ENCODE results near the gene YPEL3. TPM values are rescaled to one million over a fixed set of nuclear protein-coding genes. Genes with fewer than 3 reads are reported as not detected.

The YPEL3 gene
- total RNA-seq, 2 donors from 2014 or later = 69.2 to 105 TPM

DNA sequence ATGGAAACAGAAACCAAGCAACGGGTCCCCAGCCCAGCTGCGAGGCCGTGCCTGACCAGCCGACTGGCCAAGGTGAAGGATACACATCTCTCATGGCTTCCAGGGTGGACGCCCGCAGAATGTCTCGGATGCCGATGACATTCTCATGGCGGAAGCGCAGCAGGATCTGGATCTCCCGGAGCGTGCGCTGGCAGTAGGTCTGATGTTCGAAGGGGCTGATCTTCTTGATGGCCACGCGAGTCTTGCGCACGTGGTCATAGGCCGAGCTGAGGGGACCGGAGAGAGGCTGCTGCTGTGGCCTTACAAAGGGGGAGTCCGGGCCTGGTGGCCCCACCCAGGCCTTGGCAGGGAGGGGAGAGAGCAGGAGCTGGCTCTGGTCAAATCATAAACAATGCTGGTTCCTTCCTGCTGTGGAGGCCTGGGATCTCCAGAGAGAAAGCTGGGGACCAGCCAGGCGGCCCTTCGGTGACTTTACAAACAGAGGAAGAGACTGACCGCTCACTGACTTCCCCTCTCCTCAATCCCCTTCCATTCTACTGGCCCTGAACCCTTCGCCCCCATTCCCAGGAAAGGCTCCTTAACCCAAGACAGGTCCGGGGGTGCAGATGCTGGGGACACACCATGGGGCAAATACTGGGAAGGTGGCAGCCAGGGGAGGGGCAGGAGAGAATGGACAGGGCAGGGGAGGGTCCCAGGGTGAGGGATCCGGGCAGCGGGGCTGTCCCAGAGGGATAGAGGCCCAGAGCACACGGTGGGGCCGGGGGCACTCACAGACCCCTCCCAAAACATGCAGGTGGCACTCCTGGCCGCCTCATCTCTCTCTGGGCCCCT, 25.9 kb upstream of the YPEL3 start:
- peaks cover 29% of the 10 kb centered on the region for H3K36me3 ChIP-seq
- peaks cover 7 to 26% of the 10 kb centered on the region in 2 donors for H3K4me1 ChIP-seq (ENCODE audit: control insufficient read depth in 1 of 2, low read depth in 2 of 2)
- H3K9me3 ChIP-seq = no peaks in the 10 kb centered on the region
- DNase-seq (ENCODE audit: low spot score) = no peak
- TF ChIP-seq, protein P1, sequence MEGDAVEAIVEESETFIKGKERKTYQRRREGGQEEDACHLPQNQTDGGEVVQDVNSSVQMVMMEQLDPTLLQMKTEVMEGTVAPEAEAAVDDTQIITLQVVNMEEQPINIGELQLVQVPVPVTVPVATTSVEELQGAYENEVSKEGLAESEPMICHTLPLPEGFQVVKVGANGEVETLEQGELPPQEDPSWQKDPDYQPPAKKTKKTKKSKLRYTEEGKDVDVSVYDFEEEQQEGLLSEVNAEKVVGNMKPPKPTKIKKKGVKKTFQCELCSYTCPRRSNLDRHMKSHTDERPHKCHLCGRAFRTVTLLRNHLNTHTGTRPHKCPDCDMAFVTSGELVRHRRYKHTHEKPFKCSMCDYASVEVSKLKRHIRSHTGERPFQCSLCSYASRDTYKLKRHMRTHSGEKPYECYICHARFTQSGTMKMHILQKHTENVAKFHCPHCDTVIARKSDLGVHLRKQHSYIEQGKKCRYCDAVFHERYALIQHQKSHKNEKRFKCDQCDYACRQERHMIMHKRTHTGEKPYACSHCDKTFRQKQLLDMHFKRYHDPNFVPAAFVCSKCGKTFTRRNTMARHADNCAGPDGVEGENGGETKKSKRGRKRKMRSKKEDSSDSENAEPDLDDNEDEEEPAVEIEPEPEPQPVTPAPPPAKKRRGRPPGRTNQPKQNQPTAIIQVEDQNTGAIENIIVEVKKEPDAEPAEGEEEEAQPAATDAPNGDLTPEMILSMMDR (IDR thresholded peaks at IDR 0.05) = no peak
- no peaks in the 10 kb centered on the region for H3K27me3 ChIP-seq (replicated peaks; ENCODE audit: insufficient read depth)
- no peak for ATAC-seq (ENCODE audit: insufficient number of reproducible peaks, low FRiP score, low read depth)
- H3K4me3 ChIP-seq = peak overlapping the region; percentile 95
- H3K27ac ChIP-seq = peak overlapping the region; percentile 77 to 86

DNA sequence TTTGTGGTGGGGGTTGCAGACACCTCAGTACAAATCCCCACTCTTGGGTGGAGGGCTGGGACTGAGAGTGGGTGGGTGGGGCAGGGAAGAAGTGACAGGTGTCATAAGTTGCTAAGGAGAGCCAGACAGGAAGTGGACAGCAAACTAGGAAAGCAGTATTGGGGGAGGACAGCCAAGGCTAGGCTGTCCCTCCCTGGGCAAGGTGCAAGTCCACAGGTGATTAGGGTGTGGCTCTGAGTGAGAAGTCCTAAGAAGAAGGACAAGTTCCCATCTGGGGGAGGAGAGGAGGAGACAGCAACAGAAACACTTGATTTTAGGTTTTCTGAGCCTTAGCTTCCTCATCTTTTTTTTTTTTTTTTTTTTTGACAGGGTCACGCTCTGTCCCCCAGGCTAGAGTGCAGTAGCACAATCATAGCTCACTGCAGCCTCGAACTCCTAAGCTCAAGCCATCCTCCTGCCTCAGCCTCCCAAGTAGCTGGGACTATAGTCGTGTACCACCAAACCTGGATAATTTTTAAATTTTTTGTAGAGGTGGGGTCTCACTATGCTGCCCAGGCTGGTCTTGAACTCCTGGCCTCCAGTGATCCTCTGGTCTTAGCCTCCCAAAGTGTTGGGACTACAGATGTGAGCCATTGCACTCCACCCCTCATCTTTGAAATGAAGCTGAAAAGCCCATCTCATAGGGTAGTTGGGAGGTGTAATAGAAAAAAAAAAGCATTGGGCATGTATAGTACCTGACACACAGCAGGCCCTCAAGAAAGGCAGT, 24.5 kb upstream of the YPEL3 start:
- Histone ChIP-seq H3K27ac (no peak overlapping the region), H3K4me3 (no peak overlapping the region), H3K4me1 (ENCODE audit: control insufficient read depth in 1 of 2, low read depth in 2 of 2) (peaks cover 7 to 26% of the 10 kb centered on the region in 2 donors), H3K9me3 (no peaks in the 10 kb centered on the region), H3K27me3 (replicated peaks; ENCODE audit: insufficient read depth) (no peaks in the 10 kb centered on the region), H3K36me3 (peaks cover 39% of the 10 kb centered on the region)
- TF ChIP-seq, protein P1 (IDR thresholded peaks at IDR 0.05) = no peak
- DNase-seq (ENCODE audit: low spot score) (no peak), ATAC-seq (ENCODE audit: insufficient number of reproducible peaks, low FRiP score, low read depth) (no peak)

DNA sequence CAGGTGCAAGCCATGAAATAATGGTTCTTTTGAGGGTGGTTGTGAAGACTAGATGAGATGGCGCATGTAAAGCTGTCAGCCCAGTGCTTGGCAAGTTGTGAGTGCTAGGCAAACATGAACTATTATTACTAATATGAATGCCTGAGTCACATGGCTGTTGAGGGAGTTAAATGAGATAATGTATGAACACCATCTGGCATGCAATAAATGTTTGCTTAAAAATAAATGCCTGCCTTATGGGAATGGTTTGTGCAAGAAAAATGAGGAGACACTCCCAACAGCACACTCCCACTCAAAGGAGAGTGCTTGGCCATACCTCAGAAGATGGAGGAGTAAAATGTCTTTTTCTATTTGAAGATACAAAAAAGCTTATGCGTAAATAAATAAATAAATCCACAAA, 23.4 kb upstream of the YPEL3 start:
- Histone ChIP-seq H3K4me3 (no peak overlapping the region), H3K4me1 (ENCODE audit: control insufficient read depth in 1 of 2, low read depth in 2 of 2) (peaks cover 7 to 26% of the 10 kb centered on the region in 2 donors), H3K27me3 (replicated peaks; ENCODE audit: insufficient read depth) (no peaks in the 10 kb centered on the region), H3K36me3 (peaks cover 45% of the 10 kb centered on the region), H3K9me3 (no peaks in the 10 kb centered on the region), H3K27ac (no peak overlapping the region)
- DNase-seq (ENCODE audit: low spot score) (no peak), ATAC-seq (ENCODE audit: insufficient number of reproducible peaks, low FRiP score, low read depth) (no peak)
- TF ChIP-seq, protein P1 (IDR thresholded peaks at IDR 0.05) = no peak

DNA sequence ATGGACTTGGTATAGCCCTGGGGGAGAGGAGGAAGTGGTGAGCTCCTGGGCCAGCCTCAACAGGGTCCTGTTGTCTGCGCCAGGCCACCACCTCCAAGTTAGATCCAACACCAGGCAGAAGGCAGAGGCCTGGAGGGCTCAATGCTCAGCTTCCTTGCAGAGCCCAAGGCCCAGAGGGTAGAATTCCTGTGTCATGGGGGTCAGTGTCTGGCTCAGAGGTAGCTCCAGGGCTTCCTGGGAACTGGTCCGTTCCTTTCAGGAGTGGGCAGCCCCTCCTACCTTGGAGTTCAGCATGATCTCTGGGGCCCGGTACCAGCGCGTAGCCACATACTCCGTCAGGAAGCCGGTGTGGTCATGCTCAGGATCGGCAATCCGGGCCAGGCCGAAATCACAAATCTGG, 21.8 kb upstream of the YPEL3 start:
- H3K27ac ChIP-seq = no peak overlapping the region
- DNase-seq (ENCODE audit: low spot score) (no peak), ATAC-seq (ENCODE audit: insufficient number of reproducible peaks, low FRiP score, low read depth) (no peak)
- no peak overlapping the region for H3K4me3 ChIP-seq
- H3K27me3 ChIP-seq (replicated peaks; ENCODE audit: insufficient read depth) = no peaks in the 10 kb centered on the region
- TF ChIP-seq, protein P1 (IDR thresholded peaks at IDR 0.05) = no peak
- peaks cover 0 to 17% of the 10 kb centered on the region in 2 donors for H3K4me1 ChIP-seq (ENCODE audit: control insufficient read depth in 1 of 2, low read depth in 2 of 2)
- H3K36me3 ChIP-seq = peaks cover 45% of the 10 kb centered on the region
- no peaks in the 10 kb centered on the region for H3K9me3 ChIP-seq

All from thoracic aorta (tissue), 2 donors.